Body of pancreas (tissue), 4 donors: ENCODE results near the gene SLC18B1. TPM values are rescaled to one million over a fixed set of nuclear protein-coding genes. Genes with fewer than 3 reads are reported as not detected.

Experiments used
- ATAC-seq: fragments of 150-250 bp; one replicate; pipeline ENCODE4 v1.9.1; 2016
- DNase-seq, 4 donors: peaks; one replicate each; pipeline ENCODE4 v3.0.0-alpha.2; 2019
- H3K27ac ChIP-seq, 4 donors: fragments of 200-600 bp; sonication (generic); 1 replicate in 3 of 4; 2 replicates in 1 of 4; pipeline versions ENCODE4 v1.5.1 to v1.6.1; 2016 to 2019; ENCODE audit warnings: mild to moderate bottlenecking in 1 of 4, mixed read lengths in 1 of 4, moderate library complexity in 1 of 4
- H3K27me3 ChIP-seq, 2 donors: fragments of 200-600 bp; sonication (generic); one replicate each; pipeline ENCODE4 v1.6.0; 2016; ENCODE audit warnings: mild to moderate bottlenecking in 1 of 2
- H3K36me3 ChIP-seq, 2 donors: fragments of 200-600 bp; sonication (generic); replicated peaks in 1 of 2; 2 replicates each; pipeline ENCODE4 v1.5.1; 2016; ENCODE audit warnings: low read depth in 2 of 2; ENCODE audit not compliant: insufficient read depth in 1 of 2
- H3K4me1 ChIP-seq: fragments of 200-600 bp; sonication (generic); one replicate; pipeline ENCODE4 v1.6.0; 2016
- H3K4me3 ChIP-seq, 2 donors: fragments of 200-600 bp; sonication (generic); 1 replicate in 1 of 2; 2 replicates in 1 of 2; pipeline ENCODE4 v1.5.1; 2016 to 2019
- H3K9me3 ChIP-seq, 3 donors: fragments of 200-600 bp; sonication (generic); 1 replicate in 2 of 3; 2 replicates in 1 of 3; pipeline ENCODE4 v1.5.1; 2016
- CTCF ChIP-seq, 7 experiments: fragments of 450-650 bp in 4 of 7; fragments of 200-600 bp in 3 of 7; sonication (generic) in 3 of 7; IDR thresholded peaks; one replicate each; pipeline ENCODE4 v1.5.1; 2016 to 2019; ENCODE audit warnings: antibody characterized with exemption in 7 of 7
- POLR2A ChIP-seq, 3 donors: fragments of 450-650 bp; IDR thresholded peaks; one replicate each; pipeline ENCODE4 v1.6.1; 2016; ENCODE audit warnings: antibody characterized with exemption in 3 of 3, mild to moderate bottlenecking in 2 of 3
- WGBS, 2 donors: methylation state at CpG; one replicate each; pipeline ENCODE4 v1.1.5; 2017; 5-methylcytosine and 5-hydroxymethylcytosine counted together
- intact Hi-C: fragments of 100-400 bp; cut with DNase I; formaldehyde crosslinking; loops from one replicate; pipeline ENCODE4 v1.15.1; 2023
- total RNA-seq, 2 donors: library from RNA; depleted of rRNA; stranded (reverse); fragments of >200 nt; gene quantifications; one replicate each; pipeline ENCODE4 v1.1.0, GENCODE V29; 2016

Gene SLC18B1
- total RNA-seq, 2 donors from 2014 or later = 7.3 to 9.9 TPM

GRCh38 chr6:132812756-132813172 is 14.3 kb upstream of the SLC18B1 start:
- Histone ChIP-seq H3K4me1 (peaks cover 40% of the 10 kb centered on the region), H3K4me3 (peak overlapping the region; percentile 33 to 73), H3K36me3 (peaks cover 4 to 7% of the 10 kb centered on the region in 2 donors), H3K9me3 (no peaks in the 10 kb centered on the region), H3K27me3 (no peaks in the 10 kb centered on the region), H3K27ac (peak overlapping the region; percentile 87 to 96 (median 90))
- peak in 1 of 4 donors; percentile 17 for DNase-seq
- WGBS, 2 donors = 0 to 1% methylated on average over 5 of the region's 5 CpGs
- TF ChIP-seq POLR2A (IDR thresholded peaks at IDR 0.05) (no peak), CTCF (IDR thresholded peaks at IDR 0.05) (no peak)
- ATAC-seq = no peak
- intact Hi-C loops = no loop called here

DNA sequence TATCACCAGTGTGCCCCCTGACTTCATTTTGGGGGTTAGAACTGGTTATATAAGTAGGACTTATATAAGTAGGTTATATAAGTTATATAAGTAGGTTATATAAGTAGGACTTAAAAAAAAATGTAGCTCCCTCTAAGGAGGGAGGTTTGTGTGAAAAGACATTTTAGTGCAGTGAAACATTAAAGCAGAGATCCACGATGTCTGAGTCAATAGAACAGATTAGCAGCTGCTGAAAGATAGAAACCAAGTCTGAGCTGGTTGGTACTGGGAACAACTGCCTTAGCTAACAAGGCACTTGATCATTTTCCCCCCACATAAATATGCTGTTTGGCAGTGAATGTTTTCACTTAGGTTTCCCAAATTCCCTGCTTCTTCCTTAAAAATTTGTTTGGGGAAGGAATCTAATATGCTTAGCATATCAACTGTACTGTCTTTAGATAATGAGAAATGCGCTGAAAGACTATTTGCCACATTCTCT is 13.9 kb upstream of the SLC18B1 start:
- intact Hi-C loops = no loop called here

DNA sequence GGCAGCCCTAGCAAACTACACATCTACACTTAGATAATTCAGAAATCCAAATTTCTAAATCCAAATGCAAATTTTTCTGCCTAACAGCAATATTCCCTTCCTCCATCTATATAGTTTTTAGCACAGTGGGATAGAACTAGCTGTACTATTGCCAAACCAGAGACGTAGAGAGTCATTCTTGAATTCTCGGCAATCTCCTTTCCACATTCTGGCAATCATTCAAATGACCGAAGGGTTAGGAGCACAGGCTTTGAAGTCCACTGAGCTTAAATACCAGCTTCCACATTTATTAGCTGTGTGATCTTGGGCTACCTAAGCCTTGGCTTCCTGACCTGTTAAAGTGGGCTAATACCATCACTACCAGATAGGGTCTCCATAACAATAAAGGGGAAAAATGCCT is 12.8 kb upstream of the SLC18B1 start:
- Histone ChIP-seq H3K27ac (no peak overlapping the region), H3K9me3 (no peaks in the 10 kb centered on the region), H3K4me3 (no peak overlapping the region), H3K36me3 (peaks cover 0 to 1% of the 10 kb centered on the region in 2 donors), H3K27me3 (no peaks in the 10 kb centered on the region), H3K4me1 (peaks cover 25% of the 10 kb centered on the region)
- TF ChIP-seq CTCF (IDR thresholded peaks at IDR 0.05) = no peak
- no peak for TF ChIP-seq POLR2A (IDR thresholded peaks at IDR 0.05)
- 32 to 33% methylated on average over 3 of the region's 3 CpGs for WGBS, 2 donors
- intact Hi-C loops = no loop called here
- ATAC-seq (no peak), DNase-seq (no peak)

More for the DNA sequence above, 13.9 kb upstream of the SLC18B1 start:
- WGBS, 2 donors = 3 to 17% methylated on average over 2 of the region's 2 CpGs
- DNase-seq = no peak
- Histone ChIP-seq H3K36me3 (peaks cover 2 to 4% of the 10 kb centered on the region in 2 donors), H3K9me3 (no peaks in the 10 kb centered on the region), H3K27me3 (no peaks in the 10 kb centered on the region), H3K27ac (peak overlapping the region in 3 of 4 donors; percentile 90 to 96 (median 90)), H3K4me3 (peak overlapping the region in 1 of 2 donors; percentile 73), H3K4me1 (peaks cover 35% of the 10 kb centered on the region)
- no peak for ATAC-seq
- TF ChIP-seq POLR2A (IDR thresholded peaks at IDR 0.05) (peak in 1 of 3 donors; percentile 13), CTCF (IDR thresholded peaks at IDR 0.05) (no peak)

DNA sequence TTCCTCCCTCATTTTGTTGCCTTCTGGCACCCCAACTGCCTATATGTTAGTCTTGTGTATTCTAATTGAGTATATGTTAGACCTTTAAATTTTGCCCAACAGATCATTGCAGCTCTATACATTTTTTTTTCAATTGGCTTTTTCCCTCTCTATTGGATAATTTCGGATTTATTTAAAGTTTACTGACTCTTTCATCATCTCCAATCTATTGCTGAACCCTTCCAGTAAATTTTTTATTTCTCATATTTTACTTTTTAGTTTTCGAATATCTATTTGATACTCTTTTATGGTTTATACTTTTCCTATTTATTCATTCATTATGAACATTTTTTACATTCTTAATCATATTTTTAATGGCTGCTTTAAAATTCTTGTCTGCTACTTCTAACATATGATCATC is 7.1 kb upstream of the SLC18B1 start:
- Histone ChIP-seq H3K27me3 (no peaks in the 10 kb centered on the region), H3K36me3 (no peaks in the 10 kb centered on the region), H3K4me3 (no peak overlapping the region), H3K9me3 (no peaks in the 10 kb centered on the region), H3K4me1 (no peaks in the 10 kb centered on the region), H3K27ac (no peak overlapping the region)
- intact Hi-C loops = no loop called here
- no peak for DNase-seq
- TF ChIP-seq CTCF (IDR thresholded peaks at IDR 0.05) (no peak), POLR2A (IDR thresholded peaks at IDR 0.05) (no peak)
- ATAC-seq = no peak
- 31 to 56% methylated on average over 2 of the region's 2 CpGs for WGBS, 2 donors

DNA sequence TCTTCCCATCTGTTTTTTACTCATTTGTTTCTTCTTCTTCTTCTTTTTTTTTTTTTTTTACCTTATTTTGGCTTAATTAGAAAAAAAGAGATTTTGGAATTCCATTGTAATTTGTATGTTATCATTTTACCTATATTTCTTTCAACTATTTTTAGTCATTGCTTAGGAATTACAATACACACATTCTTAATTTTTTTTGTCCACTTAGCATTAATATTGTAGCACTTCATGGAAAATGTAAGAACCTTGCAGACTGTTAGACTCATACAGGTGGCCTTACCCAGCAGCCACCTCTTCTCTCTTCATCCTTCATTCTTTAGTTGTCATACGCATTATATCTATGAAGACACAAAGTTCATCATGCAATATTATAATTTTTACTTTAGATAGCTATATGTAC is 5.8 kb upstream of the SLC18B1 start:
- Histone ChIP-seq H3K4me3 (no peak overlapping the region), H3K36me3 (no peaks in the 10 kb centered on the region), H3K27ac (no peak overlapping the region), H3K9me3 (no peaks in the 10 kb centered on the region), H3K4me1 (no peaks in the 10 kb centered on the region), H3K27me3 (no peaks in the 10 kb centered on the region)
- 90 to 100% methylated on average over 1 of the region's 1 CpG for WGBS, 2 donors
- intact Hi-C loops = no loop called here
- no peak for DNase-seq
- ATAC-seq = no peak
- no peak for TF ChIP-seq POLR2A (IDR thresholded peaks at IDR 0.05)
- no peak for TF ChIP-seq CTCF (IDR thresholded peaks at IDR 0.05)
